EL (cell line): ENCODE results near the gene SLC43A1.

Experiments
- DNase-seq: peaks from one replicate; pipeline ENCODE4 v3.0.0-alpha.2; 2016

Gene SLC43A1

GRCh38 chr11:57527056-57527631 lies 11.6 kb upstream of the SLC43A1 start:
- peak; percentile 60 for DNase-seq

DNA sequence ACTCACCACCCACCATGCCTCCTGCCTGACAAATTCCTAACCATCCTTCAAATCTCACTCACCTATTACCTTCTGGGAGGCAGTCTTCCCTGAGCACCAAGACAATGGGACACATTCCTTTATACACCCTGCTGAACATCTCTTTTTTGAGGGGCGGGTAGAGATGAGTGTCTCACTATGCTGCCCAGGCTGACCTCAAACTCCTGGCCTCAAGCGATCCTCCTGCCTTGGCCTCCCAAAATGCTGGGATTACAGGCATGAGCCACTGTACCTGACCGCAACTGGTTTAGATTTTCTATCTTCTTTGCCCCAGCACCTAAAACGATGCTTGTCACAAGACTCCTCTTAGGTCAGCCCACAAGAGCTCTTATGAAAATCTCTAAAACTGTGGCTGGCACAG lies 7.9 kb upstream of the SLC43A1 start:
- DNase-seq: no peak

- DNase-seq: no peak
These were observed 5.6 kb upstream of the SLC43A1 start for GRCh38 chr11:57521116-57521515.

DNA sequence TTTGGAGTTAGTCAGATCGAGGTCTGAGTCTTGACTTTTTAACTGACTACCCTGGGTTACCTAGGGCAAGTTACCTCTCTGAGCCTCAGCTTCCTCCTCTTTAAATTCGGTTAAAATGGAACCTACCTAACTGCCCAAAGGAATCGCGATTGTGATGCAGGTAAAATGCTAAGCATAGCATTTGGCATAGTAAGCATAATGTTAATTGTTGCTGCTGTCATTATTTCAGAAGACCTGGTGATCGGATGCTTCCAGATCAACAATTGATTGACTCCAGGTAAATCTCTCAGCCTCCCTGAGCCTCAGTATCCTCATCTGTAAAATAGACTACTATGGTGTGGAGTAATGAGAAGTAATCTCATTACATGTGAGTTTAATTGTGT lies 550 bp upstream of the SLC43A1 start:
- no peak for DNase-seq

DNA sequence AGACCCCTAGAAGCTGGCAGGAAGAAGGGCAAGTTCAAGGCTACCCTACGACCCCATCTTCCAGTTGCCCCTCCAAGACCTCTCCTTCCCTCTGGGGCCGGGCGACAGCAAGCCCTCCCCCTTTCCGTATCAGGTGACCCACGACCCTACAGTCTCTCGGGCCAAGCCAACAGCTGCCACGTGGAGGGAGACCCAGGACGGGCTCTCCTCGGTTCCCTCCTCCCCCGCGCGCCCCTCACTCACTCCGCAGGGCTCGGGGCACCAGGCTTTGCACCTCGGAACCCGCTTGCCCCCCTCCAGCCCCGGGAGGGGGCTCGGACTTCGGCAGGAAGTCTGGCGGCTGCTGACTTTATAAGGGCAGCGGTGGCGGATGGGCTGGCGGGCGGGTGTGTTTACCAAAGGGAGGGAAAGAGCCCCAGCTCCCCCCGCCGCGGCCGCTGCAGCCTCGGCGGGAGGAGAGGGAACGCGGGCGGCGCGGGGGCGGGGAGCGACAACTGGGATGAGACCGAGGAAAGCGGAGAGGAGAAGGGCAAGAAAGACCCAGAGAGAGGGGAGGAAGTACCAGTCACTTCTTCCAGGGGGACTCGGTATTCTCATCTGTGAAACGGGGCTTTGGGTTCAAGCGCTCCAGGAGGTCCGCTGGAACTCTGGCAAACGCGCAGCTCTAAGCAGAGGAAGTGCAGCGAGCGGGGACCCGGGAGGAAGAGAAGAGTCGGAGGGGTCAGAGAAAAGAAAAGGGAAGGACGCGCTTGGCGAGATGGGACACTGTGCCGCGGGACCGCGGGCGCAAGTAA lies 767 bp downstream of the SLC43A1 start:
- DNase-seq: peak; percentile 52

- DNase-seq: peak; percentile 52
These were observed 1.5 kb downstream of the SLC43A1 start for GRCh38 chr11:57513911-57514537.

- no peak for DNase-seq
These were observed 2.1 kb downstream of the SLC43A1 start for GRCh38 chr11:57513452-57513795.

DNA sequence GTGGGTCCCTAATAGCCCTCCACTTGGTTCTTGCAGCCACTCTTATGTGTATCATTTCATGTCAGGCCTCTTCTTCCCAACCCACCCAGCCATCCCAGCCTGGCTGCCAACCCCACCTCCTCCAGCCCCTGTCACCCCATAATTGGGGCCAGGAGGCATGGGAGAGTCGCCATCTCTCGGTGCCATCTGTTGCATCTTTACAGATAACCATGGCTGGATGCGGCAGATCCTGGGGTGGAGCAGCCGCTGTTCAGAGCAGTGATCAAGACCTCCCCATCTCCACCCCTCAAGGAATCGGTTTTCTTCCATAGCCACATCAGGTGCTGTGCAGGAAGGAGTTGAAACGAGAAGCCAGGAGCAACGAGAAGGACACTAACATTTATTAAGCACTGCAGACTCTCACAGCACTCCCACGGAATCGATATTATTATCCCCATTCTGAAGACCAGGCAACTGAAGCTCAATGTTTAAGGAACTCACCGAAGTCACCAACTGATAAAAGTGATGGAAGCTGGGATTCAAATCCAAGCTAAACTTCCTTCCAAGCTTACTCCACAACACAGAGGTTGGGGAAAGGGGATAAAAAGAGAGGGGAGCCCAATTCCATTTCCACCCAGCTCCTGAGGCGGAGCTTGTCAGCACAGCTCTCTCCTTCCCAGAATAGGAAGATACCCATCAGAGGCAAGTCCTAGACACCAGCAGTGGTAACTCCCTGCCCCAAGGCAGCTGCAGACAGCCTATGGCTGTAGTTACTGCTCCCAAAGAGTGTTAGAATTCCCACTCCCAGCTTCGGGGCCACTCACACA lies 2.7 kb downstream of the SLC43A1 start:
- no peak for DNase-seq

GRCh38 chr11:57511741-57512430 lies 3.6 kb downstream of the SLC43A1 start:
- DNase-seq: no peak

GRCh38 chr11:57508341-57509170 lies 6.9 kb downstream of the SLC43A1 start:
- DNase-seq: no peak

- DNase-seq: no peak
These were observed 9.0 kb downstream of the SLC43A1 start for GRCh38 chr11:57506522-57506921.

- no peak for DNase-seq
These were observed 11.0 kb downstream of the SLC43A1 start for GRCh38 chr11:57504511-57504910.

DNA sequence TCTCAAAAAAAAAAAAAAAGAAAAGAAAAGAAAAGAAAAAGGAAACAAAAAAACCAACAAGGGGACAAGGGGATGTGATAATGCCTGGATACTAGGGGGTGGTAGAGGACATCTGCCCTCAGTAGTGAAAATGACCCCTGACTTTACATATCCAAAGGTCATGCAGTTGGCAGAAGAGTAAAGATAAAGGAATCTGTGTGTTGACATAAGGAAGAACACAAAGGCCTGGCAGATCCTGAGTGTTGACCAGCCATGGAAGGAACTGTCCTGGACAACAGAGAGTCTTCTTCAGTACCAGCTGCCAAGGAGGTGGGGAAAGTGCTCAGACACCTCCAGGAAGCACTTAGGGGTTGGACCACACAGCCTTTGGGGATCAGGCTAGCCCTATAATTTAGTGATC lies 12.6 kb downstream of the SLC43A1 start:
- no peak for DNase-seq

GRCh38 chr11:57502376-57502775 lies 13.1 kb downstream of the SLC43A1 start:
- no peak for DNase-seq

DNA sequence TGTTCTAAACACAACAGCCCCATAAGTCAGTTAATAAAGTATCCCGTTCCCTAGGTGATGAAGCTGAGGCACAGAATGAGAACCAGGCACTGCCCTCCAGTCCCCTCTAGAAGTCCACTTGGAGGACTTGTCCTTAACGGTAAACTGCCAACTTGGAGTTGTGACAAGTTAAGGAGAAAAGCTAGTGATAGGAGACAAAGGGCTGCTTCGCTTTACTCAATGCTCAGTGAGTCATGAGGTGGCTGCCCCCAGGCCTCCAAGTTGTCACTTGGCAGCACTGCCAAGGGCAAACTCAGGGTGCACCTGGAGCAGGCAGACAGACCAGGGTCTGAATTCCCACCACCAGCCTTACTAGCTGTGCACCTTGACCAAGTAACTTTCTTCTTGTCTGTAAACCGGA lies 13.5 kb downstream of the SLC43A1 start:
- DNase-seq: no peak

- DNase-seq: no peak
These were observed 14.6 kb downstream of the SLC43A1 start for GRCh38 chr11:57500926-57501325.

GRCh38 chr11:57500515-57500914 lies 15.0 kb downstream of the SLC43A1 start:
- DNase-seq: no peak

- DNase-seq: no peak
These were observed 15.5 kb downstream of the SLC43A1 start for GRCh38 chr11:57499983-57500461.

- peak; percentile 92 for DNase-seq
These were observed 16.0 kb downstream of the SLC43A1 start for GRCh38 chr11:57499413-57499982.

- DNase-seq: no peak
These were observed 17.0 kb downstream of the SLC43A1 start for GRCh38 chr11:57498540-57498939.
